ENCODE results near the gene XPO6.

The XPO6 gene

GRCh38 chr16:28208824-28209223 is 2.9 kb downstream of the XPO6 start:
- no peak for DNase-seq

GRCh38 chr16:28208131-28208530 is 3.6 kb downstream of the XPO6 start:
- no peak for DNase-seq

GRCh38 chr16:28207399-28207798 is 4.4 kb downstream of the XPO6 start:
- no peak for DNase-seq

- no peak for DNase-seq
Observed at GRCh38 chr16:28205974-28206373, 5.8 kb downstream of the XPO6 start.

GRCh38 chr16:28205117-28205899 is 6.5 kb downstream of the XPO6 start:
- DNase-seq, result no peak

GRCh38 chr16:28204622-28205021 is 7.1 kb downstream of the XPO6 start:
- no peak for DNase-seq

GRCh38 chr16:28204204-28204603 is 7.6 kb downstream of the XPO6 start:
- no peak for DNase-seq

GRCh38 chr16:28202147-28202746 is 9.5 kb downstream of the XPO6 start:
- no peak for DNase-seq

GRCh38 chr16:28200661-28201060 is 11.1 kb downstream of the XPO6 start:
- no peak for DNase-seq

- no peak for DNase-seq
Observed at GRCh38 chr16:28196387-28196987, 15.3 kb downstream of the XPO6 start.

- DNase-seq, result no peak
Observed at GRCh38 chr16:28195859-28196258, 15.9 kb downstream of the XPO6 start.

- no peak for DNase-seq
Observed at GRCh38 chr16:28193530-28194423, 18.0 kb downstream of the XPO6 start.

GRCh38 chr16:28192806-28193529 is 18.8 kb downstream of the XPO6 start:
- peak in 3 of 4 experiments; percentile 46 to 60 (median 58) for DNase-seq

- DNase-seq, result no peak
Observed at GRCh38 chr16:28191364-28191960, 20.3 kb downstream of the XPO6 start.

- no peak for DNase-seq
Observed at GRCh38 chr16:28189245-28189644, 22.5 kb downstream of the XPO6 start.

- DNase-seq, result no peak
Observed at GRCh38 chr16:28188085-28188916, 23.5 kb downstream of the XPO6 start.

GRCh38 chr16:28187595-28188004 is 24.2 kb downstream of the XPO6 start:
- DNase-seq, result no peak

GRCh38 chr16:28186752-28187151 is 25.0 kb downstream of the XPO6 start:
- DNase-seq, result no peak

GRCh38 chr16:28185696-28186095 is 26.1 kb downstream of the XPO6 start:
- DNase-seq, result no peak

GRCh38 chr16:28184625-28185024 is 27.1 kb downstream of the XPO6 start:
- DNase-seq, result no peak

- DNase-seq, result no peak
Observed at GRCh38 chr16:28183930-28184329, 27.8 kb downstream of the XPO6 start.

All from activated CD4-positive, CD25-positive, alpha-beta regulatory T cell (primary cell).